GM12873 (cell line): ENCODE measurements around the gene PRM2.

Experiments used
- TF ChIP-seq, protein P1 (sequence below): IDR thresholded peaks from 2 replicates; pipeline ENCODE4 v1.5.1; 2012; ENCODE audit warnings: low read depth, mild to moderate bottlenecking, moderate library complexity, low read length, control low read depth; ENCODE audit not compliant: insufficient read depth; ENCODE audit errors: missing control alignments

Gene PRM2

DNA sequence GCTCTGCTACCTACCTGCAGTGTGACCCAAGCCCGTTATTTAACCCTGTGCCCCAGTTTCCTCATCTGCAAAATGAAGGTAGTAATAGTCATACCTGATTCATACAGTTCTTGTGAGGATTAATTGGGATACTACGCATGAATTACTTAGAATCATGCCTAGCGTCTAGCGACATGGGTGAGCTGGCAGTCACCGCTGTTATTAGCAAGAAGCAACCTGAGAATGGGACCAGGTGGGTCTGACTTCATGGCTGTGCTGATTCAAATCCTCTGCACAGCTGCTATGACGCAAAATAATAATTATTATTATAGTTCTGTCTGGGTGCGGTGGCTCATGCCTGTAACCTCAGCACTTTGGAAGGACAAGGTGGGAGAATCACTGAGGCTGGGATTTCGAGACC is 28.1 kb downstream of the PRM2 start:
- TF ChIP-seq, protein P1, sequence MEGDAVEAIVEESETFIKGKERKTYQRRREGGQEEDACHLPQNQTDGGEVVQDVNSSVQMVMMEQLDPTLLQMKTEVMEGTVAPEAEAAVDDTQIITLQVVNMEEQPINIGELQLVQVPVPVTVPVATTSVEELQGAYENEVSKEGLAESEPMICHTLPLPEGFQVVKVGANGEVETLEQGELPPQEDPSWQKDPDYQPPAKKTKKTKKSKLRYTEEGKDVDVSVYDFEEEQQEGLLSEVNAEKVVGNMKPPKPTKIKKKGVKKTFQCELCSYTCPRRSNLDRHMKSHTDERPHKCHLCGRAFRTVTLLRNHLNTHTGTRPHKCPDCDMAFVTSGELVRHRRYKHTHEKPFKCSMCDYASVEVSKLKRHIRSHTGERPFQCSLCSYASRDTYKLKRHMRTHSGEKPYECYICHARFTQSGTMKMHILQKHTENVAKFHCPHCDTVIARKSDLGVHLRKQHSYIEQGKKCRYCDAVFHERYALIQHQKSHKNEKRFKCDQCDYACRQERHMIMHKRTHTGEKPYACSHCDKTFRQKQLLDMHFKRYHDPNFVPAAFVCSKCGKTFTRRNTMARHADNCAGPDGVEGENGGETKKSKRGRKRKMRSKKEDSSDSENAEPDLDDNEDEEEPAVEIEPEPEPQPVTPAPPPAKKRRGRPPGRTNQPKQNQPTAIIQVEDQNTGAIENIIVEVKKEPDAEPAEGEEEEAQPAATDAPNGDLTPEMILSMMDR, result no peak

DNA sequence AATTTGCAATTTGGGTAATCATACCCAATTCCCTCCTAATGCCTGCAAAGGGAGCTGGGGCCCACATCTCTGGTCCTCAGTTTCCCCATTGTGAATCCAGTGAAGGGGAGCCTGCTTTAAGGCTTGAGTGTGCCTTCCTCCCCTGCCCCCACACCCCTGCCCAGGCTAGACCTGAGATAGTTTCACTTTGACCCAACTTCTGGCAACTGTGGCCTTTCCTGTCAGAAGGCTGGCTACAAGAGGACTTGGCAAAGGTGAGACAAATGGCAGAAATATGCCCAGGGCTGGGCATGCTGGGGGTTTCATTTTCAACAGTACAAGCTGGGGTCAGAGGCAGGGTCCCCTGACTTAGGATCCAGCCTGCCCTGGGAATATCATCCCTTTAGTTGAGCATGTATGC is 30.3 kb downstream of the PRM2 start:
- TF ChIP-seq, protein P1, result no peak

DNA sequence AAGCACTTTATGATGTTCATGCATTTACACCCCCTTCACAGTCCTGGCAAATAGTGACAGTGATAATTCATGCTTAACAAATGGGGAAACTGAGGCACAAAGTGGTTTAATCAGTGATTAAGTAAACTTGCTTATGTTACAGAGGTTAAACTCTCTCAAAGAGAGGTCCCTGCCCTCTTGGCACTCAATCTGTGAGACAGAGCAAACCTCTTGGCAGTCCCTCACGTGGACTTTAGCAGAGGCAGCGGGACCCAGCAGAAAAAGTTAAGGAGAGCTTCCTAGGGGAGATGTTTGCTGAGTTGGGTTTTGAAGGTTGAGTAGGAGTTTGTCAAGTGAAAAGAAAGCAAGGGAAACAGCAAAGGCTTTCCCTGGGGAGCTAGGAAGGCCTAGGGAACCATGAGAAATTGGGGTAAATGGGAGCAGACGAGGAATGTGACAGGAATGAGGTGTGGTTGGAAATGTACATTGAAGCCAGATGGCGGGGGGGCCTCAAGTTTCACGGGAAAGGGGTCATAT is 31.0 kb downstream of the PRM2 start:
- TF ChIP-seq, protein P1, result no peak

DNA sequence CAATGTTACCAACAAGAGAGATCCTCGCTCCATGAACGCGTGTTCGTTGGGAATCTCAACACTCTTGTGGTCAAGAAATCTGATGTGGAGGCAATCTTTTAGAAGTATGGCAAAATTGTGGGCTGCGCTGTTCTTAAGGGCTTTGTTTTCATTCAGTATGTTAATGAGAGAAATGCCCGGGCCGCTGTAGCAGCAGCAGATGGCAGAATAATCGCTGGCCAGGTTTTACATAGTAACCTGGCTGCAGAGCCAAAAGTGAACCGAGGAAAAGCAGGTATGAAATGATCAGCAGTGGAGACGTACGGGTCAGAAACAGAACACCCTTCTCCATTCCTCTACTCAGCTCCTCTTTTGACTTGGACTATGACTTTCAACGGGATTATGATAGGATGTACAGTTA is 33.6 kb downstream of the PRM2 start:
- TF ChIP-seq, protein P1, result no peak

DNA sequence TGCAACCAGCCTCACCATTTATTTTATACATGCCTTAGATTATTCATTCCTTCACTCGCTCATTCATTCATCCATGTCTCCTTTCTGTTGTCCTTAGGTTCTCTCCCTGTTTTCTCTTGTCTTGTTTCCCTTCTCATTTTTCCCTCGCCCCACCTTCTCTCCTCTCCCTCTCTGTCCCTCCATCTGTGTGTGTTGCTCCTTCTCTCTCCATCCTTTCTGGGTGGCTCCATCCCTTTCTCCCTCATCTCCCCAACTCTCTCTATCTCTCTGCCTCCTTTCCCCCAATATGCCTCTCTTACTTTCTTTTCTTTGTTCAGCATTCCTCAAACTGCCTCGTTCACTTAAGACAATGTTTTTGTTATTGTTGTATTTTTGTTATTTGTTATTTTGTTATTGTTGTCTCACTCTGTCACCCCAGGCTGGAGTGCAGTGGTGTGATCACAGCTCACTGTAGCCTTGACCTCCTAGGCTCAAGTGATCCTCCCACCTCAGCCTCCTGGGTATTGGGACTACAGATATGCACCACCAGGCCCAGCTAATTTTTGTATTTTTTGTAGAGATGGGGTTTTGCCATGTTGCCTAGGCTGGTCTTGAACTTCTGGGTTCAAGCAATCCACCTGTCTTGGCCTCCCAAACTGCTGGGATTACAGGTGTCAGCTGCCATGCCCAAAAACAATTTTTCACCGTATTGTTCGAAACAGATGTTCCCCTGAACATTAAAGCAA is 34.6 kb downstream of the PRM2 start:
- TF ChIP-seq, protein P1, result no peak

DNA sequence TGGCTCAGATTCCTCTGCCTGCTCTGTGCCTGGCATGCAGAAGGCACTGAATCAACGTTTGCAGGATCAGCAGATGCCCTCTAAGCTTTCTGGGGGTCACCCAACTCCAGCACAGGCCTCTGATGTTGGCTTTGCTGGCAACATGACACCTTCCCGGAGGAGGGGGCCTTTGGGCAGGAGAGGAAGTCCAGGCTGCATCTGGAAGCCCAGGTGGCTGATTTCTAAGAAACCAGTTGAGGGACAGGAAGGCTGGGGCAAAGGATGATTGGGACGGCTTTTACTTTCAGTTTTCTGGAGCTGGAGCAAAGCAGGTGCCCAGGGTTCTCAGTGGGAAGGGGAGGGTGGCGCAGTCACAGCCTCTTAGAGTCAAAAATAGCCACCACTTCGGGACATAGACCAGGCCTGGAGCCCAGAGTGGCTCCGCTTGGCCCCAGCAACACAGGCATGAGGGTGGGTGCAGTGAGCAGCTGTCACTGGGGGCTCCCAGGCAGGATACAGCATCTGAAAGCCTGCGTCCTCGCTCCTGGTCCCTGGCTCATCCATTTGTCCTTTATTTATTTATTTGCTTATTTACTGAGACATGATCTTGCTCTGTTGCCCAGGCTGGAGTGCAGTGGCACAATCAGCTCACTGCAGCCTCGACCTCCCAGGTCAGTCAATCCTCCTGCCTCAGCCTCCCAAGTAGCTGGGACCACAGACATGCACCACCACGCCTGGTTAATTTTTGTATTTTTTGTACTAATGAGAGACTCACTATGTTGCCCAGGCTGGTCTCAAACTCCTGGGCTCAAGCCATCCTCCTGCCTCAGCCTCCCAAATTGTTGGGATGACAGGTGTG is 35.4 kb downstream of the PRM2 start:
- TF ChIP-seq, protein P1, result no peak
